VCaP (cell line): ENCODE data around the gene LRRC26.

Experiments used
- H3K27ac ChIP-seq: fragments of 450-650 bp; 2 replicates; pipeline ENCODE4 v1.5.1; 2017
- TF ChIP-seq, protein P1 (sequence below): fragments of 450-650 bp; conservative IDR thresholded peaks from 2 replicates; pipeline ENCODE4 v1.5.1; 2017; ENCODE audit warnings: mild to moderate bottlenecking, moderate library complexity

Gene LRRC26

DNA sequence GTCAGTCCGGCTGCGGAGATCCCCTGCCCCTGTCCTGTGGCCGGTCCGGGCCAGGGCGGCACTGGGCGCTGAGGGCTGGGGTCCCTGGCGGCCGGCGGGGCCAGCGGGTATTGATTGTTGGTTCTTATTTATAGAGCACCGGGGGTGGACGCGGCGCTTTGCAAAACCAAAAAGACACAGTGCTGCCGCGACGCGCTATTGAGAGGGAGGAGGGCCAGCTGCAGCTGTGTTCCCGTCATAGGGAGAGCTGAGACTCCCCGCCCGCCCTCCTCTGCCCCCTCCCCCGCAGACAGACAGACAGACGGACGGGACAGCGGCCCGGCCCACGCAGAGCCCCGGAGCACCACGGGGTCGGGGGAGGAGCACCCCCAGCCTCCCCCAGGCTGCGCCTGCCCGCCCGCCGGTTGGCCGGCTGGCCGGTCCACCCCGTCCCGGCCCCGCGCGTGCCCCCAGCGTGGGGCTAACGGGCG, 2.5 kb downstream of the LRRC26 start:
- H3K27ac ChIP-seq = peak overlapping the region; percentile 100
- TF ChIP-seq, protein P1, sequence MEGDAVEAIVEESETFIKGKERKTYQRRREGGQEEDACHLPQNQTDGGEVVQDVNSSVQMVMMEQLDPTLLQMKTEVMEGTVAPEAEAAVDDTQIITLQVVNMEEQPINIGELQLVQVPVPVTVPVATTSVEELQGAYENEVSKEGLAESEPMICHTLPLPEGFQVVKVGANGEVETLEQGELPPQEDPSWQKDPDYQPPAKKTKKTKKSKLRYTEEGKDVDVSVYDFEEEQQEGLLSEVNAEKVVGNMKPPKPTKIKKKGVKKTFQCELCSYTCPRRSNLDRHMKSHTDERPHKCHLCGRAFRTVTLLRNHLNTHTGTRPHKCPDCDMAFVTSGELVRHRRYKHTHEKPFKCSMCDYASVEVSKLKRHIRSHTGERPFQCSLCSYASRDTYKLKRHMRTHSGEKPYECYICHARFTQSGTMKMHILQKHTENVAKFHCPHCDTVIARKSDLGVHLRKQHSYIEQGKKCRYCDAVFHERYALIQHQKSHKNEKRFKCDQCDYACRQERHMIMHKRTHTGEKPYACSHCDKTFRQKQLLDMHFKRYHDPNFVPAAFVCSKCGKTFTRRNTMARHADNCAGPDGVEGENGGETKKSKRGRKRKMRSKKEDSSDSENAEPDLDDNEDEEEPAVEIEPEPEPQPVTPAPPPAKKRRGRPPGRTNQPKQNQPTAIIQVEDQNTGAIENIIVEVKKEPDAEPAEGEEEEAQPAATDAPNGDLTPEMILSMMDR = no peak

DNA sequence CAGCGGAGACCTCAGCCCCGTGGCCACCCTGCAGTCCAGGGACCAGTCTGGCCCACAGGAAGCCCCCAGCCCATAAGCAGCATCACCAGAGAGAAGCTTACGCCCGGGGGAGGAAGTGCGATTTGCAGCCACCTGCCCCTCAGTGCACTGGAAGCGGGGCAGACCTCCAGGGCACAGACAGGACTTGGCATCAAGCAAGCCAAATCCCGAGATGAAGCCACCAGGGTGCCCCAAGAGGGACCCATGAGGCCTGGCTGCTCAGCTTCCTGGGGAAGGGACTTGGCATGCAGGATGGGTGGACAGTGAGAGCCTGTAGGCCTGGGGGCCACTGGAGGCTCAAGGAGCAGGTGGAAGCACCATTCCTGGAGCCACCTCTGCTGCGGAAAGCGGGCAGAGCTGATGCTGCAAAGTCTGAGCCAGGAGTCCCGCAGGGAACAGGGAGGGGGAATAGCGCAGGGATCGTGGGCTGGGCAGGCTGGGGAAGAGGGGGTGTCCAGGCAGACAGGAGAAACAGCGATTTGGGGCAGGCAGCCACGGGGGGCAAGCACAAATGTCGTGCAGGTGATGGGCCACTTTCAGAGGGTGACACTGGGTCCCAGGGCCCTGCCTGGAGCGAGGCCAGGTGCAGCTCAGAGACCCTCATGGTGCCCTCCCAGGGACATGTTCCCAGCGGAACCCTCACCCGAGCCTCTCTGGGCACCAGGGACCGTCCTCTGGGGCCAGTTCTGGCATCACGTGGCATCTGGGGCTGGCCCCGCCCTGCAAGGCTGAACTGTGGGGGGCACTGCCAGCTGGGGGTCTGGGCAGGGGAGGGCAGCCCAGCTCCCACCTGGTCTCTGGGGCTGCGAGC, 3.2 kb downstream of the LRRC26 start:
- TF ChIP-seq, protein P1 = no peak
- peak overlapping the region; percentile 100 for H3K27ac ChIP-seq

DNA sequence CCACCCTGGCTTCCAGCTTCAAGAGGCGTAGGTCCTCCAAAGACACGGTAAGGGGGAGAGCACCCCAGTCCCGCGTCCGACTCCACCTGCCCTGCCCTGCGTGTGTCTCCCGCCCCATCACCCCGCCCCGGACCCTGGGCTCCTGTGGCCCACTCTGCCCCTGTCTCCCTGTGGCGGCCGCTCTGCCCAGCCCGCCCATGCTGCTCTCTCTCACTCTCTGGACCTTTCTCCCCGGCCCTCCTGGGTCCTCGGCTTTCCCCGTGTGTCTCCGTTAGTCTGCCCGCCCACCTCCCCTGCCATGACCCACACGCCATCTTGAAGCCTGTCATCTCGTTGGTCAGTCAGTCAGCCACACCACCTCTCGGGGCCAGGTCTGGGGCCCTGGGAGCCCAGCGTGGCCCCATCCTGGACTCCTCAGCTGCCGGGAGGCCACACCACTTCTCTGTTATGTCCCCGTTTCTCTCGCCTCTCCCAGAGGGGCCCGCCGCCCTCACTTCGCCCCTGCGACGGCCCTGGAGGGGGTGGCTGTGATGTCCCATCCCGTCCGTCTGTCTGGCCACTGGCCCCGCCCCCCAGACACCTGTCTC, 4.5 kb downstream of the LRRC26 start:
- H3K27ac ChIP-seq = no peak overlapping the region
- TF ChIP-seq, protein P1 = no peak

DNA sequence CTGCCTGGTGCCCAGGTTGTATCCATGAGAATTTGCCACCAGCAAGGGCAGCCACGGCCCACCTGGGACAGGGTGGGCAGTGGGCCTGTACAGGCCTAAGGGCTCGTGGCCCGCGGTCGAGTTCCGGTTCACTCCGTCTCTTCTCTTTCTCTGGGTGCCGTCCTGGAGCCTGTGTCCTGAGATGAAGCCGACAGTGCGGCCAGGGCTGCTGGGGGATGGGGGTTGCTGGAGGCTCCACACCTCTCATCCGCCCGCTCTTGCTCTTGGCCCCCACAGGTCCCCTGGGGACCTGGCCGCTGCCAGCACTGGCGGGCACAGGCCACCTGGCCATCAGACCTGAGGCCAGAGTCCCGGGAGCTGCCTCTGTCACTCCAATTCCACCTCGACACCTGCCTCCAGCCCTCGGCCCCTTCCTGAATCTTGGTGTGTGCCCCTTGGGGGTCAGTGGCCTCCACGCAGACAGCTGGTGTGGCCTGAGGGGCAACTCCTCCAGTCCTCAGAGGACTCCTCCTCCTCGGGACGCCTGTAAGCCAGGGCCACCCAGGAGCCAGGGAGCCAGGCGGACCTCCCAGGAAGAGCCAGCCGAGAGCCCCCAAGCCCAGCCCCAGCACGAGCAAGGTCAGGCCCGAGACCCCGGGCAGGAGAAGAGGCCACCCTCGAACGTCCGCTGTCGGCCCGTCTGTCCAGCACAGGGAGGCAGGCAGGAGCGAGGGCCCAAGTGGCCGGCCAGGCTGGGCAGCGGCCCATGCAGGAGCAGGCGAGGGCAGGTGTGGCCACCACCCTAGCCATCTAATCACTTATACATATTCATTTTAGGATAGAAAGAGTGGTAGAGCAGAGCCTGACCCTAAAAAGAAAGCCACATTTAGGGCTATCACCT, 5.2 kb downstream of the LRRC26 start:
- H3K27ac ChIP-seq = no peak overlapping the region

DNA sequence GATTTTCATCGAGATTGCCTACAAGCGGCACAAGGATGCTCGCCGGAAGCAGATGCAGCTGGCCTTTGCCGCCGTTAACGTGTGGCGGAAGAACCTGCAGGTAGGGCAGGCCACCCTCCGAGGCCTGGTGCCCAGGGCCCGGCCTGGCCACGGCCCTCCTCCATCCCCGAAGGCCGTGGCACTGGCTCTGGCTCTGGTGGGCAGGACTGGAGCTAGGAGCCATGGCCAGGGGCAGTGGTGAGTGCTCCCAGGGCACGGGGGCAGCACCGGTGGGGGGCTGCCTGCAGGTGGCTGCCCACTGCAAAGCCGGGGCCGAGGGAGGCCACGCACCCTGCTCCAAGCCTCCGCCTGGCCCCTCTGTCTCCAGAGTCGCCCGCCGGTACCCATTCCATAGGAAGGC, 6.0 kb downstream of the LRRC26 start:
- TF ChIP-seq, protein P1 = no peak
- no peak overlapping the region for H3K27ac ChIP-seq

More for the DNA sequence above, 5.2 kb downstream of the LRRC26 start:
- TF ChIP-seq, protein P1 = no peak

DNA sequence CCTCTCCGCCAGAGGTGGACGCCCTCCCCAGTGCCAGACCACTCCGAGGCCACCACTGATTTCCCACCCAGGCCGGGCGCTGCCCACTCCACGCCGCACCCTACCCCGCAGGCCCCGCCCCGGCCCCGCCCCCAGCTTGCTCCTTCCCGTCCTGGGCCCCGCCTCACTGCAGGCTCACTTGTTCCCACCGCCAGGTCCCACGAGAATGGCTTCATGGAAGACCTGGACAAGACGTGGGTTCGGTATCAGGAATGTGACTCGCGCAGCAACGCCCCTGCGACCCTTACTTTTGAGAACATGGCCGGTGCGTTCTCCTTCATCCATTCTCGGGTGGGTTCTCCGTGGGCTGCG, 6.5 kb downstream of the LRRC26 start:
- TF ChIP-seq, protein P1 = no peak
- H3K27ac ChIP-seq = no peak overlapping the region
